SK-N-SH treated with all-trans-retinoic acid at 6 μM for 48 hours (cell line): Measurements from ENCODE around the gene CD8B.
A peak's percentile ranks its signal among the peaks of the same experiment; 100 is the strongest.
"Not testable (repeated sequence)": the region's sequence is repeated elsewhere in the genome, so short reads cannot be mapped to it uniquely, and the experiment has no call there.

Source experiments
- ATAC-seq: fragments of 200-7000 bp; cut with Tn5 transposase; 3 replicates; pipeline ENCODE4 v1.9.1; 2020; ENCODE audit warnings: mild to moderate bottlenecking, moderate library complexity

CD8B gene

DNA sequence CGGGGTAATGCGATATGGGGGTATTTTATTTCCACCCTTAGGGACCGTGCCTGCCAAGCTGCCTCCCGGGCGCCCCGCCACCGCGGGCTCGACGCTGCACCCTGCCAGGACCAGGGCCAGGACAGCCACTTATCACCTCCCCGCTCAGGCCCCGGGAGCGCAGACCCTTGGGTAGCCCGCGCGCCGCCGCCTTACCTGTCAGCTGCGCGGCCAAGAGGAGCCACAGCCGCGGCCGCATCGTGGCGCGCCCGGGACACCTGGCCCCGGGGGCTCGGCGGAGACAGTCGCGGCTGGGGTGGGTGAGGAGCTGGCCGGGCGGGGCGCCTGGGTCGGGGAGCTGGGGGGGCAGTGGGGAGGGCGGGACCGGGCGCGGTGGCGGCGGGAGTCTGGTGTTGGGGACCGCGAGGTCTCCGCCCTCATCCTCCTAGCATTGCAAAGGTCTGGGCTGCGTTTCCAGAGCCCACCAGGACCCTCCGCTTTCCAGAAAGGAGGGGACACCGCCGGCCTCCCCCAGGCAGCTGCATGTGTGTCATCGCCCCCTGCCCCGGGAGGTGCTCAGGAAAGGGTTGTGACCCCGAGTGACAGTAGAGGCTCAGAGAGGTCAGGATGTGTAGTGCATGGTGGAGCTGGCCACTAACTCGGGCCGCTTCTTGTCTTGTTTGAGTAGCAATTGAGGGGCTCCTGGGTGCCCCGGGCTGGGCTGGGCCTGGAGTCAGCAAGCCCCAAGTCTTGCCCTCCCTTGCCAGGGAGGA is at the start of gene CD8B:
Gene CD8B, minus strand, starts transcription at position 259 of the 752 bp plus-strand sequence. Its CDS starts 21 bp downstream, at position 238.
- ATAC-seq = not testable (repeated sequence)

DNA sequence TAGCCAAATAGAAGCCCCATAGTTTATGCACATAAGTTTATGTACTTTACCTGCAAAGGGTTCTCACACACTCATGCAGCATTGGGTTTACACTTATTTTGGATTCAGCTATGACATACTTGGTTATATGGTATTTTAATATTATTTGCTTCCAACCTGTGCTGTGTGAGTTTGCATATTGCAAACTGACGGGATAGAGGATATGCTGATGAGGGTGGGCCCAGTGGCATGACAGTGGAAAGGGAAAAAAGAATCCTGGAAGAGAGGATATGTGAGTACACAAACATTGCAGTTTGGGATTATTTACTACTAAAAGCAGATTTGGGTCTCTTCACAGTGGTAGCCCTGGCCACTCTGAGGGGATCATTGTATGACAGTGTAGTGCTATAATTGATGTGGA is 44.2 kb upstream of the CD8B start:
- not testable (repeated sequence) for ATAC-seq

DNA sequence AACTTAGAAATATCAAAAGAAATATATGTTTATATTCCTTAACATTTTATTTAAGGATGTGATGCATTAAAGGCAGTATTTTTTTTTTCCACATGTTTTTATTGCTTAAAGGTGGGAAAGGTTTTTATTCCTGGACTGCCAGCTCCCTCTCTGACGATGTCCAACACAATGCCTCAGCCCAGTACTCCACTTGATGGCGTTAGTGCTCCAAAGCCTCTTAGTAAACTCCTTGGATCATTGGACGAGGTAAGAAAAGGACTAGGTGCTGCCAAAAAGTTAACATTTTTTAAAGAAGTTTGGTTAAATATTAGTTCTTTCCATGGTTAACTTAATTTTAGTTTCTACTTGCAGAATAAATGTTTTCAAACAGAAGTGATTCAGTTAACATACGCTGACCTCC is 39.0 kb upstream of the CD8B start:
- peak; percentile 85 for ATAC-seq

DNA sequence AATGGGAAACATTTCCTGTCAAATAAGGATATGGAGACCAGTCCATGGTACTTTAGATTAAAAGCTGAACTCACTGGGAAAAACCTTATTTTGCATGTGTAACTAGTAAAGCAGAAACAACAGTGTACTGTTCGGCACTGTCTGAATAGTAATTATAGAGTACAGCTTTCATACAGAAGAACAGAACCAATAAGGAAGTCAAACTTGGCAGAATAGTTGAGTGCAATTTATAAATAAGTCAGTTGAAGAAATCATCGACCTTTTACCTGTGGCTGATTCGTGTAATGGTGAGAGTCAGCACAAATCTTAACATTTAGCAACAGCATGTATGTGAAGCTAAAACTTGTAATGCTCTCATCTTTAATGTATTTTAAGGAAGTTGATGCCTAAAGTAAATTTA is 24.3 kb upstream of the CD8B start:
- ATAC-seq = not testable (repeated sequence)

DNA sequence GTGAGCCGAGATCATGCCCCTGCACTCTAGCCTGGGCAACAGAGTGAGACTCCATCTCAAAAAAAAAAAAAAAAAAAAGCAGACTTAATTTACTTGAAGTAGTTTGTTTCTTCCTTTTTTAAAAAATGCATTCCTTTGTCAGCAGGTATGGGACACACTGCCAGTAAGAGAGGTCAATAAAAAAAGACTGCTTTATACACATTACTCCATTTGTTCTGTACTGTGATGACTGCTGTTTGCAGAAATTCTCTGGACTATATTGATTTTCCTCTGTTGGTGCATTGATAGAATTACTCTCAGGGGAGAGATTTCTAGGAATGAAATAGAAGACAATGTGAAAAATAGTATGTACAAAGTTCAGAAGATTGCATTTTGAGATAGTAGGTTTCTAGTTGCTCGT is 21.2 kb upstream of the CD8B start:
- ATAC-seq = not testable (repeated sequence)

DNA sequence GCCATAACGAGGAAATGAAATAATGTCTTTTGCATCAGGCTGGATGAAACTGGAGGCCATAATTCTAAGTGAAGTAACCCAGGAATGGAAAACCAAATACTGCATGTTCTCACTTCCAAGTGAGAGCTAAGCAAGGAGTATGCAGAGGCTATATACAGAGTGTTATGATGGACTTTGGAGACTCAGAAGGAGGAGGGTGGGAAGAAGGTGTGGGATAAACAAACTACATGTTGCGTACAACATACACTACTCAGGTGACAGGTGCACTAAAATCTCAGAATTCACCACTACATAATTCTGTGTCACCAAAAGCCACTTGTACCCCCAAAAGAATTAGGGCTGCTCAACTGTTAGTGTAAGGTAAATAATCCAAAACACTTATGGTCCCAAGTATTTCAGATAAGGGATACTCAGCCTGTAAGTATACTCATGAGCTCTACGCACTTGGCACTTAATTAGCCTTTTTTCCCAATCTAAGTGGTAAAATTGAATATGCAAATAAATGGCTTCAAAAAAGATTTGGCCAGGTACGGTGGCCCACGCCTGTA is 20.5 kb upstream of the CD8B start:
- ATAC-seq = not testable (repeated sequence)

DNA sequence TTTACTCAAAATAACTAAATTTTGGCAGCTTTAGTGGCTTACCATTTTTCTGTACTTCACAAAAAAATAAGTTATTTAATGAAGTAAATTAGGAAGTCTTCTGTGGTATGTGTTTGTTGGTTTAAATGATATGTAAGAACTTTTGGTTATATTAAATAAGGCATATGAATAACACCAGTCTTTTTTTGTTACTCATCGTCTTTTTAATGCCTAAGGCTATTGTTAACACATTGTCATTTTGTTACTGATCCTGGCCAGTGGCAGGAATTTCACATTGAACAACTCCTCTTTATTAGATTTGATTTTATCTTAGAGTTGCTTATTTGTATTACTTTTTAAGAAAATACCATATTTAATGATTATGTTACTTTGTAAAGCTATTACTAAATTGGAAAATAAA is 17.3 kb upstream of the CD8B start:
- not testable (repeated sequence) for ATAC-seq

DNA sequence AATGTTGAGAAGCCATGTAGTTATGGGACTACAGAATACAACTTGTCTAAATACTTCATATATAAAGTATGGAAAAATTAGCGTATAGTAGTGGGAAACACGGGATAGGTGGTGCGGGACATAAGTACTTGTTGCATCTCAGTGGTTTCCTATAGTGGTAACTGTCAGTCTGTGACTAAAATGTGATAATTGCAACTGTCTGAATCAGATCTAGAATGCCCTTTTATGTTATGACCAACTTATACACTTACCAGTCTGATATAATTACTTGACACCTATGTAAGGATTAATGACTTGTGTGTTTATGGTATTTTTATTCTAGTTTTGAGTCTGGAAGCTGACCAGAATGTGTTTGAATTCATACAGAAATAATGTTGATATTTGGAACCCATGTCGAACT is 9.3 kb upstream of the CD8B start:
- not testable (repeated sequence) for ATAC-seq

DNA sequence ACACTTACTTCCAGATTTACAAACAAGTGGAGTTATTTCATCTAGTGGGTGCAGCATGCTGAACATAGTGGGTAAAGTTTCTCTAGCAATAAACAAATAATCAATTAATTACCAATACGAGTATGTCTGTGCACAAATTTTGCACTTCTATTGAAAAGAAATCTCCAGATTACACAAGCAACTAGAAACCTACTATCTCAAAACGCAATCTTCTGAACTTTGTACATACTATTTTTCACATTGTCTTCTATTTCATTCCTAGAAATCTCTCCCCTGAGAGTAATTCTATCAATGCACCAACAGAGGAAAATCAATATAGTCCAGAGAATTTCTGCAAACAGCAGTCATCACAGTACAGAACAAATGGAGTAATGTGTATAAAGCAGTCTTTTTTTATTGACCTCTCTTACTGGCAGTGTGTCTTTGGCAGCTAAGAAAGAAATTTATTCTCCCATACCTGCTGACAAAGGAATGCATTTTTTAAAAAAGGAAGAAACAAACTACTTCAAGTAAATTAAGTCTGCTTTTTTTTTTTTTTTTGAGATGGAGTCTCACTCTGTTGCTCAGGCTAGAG is 7.3 kb upstream of the CD8B start:
- not testable (repeated sequence) for ATAC-seq

DNA sequence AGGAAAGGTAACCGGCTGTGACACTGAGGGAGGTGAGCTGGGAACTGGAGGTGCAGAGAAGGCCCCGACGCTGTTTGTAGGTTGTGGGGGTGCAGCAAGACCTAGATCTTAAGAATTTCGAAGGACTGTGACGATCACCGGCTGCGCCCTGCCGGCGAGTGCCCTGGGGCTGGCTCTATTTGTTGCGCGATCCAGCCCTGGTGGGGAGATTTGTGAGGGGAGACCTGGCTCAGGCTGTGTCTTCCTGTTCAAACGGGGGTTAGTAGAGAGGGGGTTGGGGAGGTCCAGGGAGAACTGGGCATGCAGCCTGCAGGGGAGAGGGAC is 656 bp upstream of the CD8B start:
- ATAC-seq = not testable (repeated sequence)

DNA sequence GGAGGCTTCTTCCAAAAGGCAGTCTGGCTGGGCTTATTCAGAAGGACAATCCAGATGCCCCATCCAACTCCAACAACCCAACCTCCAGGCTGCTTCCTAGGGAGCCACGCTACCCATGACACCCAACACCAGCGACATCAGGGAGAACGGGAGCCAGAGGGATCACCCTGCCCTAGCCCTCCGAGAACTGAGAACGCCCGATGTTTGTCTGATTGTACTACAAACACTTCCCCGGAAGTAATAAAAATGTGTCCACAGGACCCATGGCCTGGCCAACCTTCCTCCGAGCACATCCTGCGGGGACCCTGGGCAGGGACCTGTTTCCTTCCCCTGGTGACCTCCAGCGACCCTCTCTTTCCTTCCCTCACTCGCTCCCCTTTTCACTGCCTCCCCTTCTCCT is 511 bp downstream of the CD8B start:
- ATAC-seq = not testable (repeated sequence)

DNA sequence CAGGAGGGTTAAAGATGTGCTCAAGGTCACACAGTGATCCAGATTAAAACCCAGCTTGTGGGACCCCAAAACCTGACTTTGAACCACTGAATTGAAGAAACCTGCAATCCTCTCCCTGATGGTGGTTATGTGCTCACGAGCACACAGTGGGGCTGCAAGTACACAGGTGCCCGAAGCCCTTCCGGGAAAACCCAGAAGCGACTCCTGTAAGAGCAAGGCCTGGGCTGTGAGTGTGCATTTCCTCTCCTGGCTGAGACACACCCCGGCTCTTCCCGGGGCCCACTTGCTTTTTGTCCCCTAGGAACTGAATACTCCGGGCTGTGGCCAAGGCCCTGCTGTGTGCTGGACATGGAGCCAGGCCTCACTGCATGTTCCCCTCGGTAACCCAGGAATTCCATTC is 1.1 kb downstream of the CD8B start:
- ATAC-seq = not testable (repeated sequence)

DNA sequence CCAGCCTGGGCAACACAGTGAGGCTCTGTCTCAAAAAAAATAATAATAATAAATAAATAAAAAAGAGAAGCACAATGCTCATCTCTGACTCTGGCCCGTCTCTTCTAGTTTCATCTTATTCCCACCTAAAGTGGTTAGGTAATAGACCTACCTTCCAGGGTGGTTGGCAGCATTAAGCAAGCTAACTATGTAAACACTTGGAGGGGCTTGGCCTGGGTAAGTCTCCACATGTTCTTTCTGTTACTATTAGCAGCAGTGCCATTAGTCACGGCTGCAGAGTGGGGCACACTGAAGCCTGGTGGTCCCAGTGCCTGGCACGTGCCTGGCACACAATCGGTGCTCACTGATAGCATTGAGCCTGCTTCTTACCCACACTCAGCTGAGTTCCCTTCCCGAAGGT is 4.0 kb downstream of the CD8B start:
- not testable (repeated sequence) for ATAC-seq

DNA sequence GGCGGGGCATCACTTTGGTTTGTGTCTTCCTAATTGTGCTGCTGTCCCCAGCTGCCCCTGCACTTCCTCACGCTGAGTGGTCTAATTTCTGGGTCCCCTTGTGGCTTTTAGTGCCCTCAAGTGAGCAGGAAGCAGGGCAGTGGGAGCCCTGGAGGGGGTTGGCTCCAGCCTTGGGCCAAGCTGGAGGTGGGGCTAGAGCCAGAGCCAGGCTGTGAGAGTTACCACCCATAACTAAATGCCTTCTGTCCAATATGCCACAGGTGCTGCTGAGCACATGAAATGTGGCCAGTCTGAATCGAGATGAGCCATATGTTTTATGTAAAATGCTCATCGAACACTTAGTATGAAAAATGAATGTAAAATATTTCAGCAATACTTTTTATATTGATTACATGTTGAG is 5.2 kb downstream of the CD8B start:
- not testable (repeated sequence) for ATAC-seq

DNA sequence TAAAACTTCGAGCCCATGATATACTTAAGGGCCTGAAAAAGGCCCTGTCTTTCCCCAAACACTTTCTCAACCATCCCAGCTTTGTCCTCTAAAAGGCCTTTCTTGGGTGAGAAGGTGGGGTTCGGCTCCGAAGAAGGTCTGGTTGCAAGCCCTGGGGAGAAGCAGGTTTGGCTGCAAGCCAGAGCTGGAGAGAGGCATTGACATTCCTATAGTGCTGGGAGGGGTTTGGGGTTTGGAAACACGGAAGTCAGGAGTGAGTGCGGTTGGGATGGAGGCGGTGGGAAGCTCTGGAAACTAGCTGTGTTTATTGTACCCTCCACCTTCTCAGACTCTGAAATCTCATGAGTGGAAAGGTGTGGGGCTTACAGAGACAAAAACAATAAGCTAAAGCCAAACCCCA is 5.7 kb downstream of the CD8B start:
- not testable (repeated sequence) for ATAC-seq

DNA sequence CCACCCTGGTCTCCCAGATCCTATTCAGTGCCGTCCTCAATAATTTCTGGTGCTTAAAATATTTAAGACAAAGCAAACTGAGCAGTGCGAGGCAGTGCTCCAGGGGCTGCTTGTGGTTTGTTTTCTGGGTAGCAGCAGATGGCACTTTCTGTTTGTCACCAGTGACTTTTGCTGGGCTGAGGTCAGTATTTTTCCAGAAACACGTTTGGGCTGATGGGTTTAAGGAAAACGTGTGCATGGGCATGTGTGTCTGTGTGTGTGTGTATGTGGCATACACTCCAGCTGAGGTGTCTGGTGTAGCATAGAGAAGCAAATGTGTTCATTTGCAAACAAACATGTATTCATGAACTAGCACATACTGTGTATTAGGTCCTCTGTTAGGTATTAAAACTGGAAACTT is 10.1 kb downstream of the CD8B start:
- ATAC-seq = not testable (repeated sequence)

DNA sequence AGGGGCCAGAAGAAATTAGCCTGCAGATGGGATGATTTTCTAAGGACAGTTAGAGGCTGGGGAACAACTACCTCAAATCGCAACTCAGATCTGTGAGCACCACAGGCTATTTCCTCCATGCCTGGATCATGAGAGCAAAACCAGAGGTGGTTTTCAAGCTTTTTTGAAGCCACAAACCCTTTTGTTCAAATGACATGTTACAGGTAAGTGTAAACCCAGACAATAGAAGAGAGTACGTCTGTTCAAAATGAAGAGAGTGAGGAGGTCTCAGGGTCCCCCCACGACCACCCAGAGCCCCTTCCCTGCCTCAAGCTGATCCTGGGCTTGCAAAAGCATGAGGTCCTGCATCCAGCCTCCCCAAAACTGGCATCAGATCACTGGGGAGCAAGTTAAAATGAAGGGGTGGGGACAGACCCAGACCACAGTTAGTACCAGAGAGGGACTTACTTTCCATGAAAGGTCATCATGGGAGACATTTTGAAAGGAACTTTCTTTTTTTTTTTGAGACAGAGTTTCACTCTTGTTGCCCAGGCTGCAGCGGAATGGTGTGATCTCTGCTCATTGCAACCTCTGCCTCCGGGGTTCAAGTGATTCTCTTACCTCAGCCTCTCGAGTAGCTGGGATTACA is 19.0 kb downstream of the CD8B start:
- ATAC-seq = not testable (repeated sequence)

DNA sequence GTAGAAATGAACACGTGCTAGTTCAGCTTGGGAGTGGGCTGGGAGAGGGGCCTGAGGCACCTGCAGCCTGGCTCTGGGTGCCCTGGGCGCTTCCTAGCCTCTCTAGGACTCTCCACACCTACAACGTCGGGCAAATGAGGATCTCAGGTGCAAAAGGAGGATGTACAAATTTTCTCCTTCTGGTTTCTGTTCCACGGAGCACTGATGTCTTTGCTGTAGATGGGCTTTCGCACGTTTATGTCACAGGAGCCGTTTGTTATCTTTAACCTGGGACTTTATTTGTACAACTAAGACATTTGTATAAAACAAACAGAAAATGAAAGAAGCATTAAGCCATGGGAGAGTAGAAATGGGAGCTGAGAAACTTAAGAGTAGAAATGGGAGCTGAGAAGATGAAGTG is 20.4 kb downstream of the CD8B start:
- not testable (repeated sequence) for ATAC-seq

DNA sequence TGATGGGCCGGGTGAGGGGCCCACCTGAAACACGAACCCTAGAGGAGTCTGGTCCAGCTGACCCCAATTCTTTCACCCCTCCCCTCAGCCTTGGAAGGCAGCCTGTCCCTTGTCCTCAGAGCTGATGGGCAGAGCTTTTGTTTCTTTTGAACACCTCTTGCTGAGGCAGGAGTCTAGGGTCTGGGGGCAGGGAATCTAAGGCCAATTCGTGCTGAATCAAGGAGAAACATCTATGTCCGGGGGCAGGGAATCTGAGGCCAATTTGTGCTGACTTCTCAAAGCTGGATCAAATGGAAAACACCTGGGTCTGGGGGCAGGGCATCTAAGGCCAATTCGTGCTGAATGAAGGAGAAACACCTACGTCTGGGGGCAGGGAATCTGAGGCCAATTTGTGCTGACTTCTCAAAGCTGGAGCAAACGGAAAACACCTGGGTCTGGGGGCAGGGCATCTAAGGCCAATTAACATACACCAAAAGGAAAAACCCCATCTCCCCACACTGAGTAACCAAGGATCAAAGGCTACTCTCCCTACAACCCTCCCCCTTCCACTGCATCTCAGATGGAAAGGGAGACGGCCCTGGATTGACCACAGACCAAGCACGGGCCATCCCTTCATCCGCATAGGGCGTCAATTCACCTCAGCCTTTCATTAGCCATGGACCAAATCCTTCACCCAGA is 21.7 kb downstream of the CD8B start:
- not testable (repeated sequence) for ATAC-seq

DNA sequence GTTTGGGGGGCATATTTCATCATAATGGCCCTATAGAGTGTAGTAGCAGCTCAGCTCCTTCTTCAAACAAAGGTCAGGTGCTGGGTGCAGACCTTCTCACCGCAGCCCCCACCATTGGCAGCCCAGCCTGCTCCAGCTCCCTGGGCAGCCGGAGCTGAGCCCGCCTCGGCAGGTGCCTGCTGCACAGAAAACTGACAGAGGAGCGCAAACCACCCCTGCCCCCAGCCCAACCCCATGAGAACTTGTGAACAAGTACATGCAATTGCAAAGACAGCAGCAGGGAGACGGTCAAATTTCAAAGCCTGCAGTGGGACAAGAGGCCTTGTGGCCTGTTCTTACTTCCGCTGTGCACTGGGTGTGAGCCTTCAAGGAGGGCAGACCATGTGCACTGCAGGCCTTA is 22.2 kb downstream of the CD8B start:
- ATAC-seq = not testable (repeated sequence)

DNA sequence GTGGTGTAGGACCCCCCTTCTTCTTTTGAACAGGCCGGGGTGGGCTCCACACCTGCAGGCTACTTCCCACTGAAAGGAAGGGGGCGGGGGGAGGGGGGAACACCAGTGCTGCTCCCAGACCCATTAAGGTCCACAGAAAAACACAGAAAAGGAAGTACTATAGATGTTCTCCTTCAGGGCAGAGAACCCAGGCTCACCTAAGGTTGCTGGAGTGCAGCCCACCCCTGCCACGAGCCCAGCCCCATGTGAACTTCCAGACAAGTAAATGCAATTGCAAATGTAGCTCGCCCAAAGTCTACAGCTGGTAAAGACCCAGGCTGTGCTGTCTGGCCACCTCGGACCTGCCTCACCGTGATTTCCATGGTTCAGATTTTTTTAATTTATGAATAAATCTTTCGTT is 24.0 kb downstream of the CD8B start:
- ATAC-seq = not testable (repeated sequence)

DNA sequence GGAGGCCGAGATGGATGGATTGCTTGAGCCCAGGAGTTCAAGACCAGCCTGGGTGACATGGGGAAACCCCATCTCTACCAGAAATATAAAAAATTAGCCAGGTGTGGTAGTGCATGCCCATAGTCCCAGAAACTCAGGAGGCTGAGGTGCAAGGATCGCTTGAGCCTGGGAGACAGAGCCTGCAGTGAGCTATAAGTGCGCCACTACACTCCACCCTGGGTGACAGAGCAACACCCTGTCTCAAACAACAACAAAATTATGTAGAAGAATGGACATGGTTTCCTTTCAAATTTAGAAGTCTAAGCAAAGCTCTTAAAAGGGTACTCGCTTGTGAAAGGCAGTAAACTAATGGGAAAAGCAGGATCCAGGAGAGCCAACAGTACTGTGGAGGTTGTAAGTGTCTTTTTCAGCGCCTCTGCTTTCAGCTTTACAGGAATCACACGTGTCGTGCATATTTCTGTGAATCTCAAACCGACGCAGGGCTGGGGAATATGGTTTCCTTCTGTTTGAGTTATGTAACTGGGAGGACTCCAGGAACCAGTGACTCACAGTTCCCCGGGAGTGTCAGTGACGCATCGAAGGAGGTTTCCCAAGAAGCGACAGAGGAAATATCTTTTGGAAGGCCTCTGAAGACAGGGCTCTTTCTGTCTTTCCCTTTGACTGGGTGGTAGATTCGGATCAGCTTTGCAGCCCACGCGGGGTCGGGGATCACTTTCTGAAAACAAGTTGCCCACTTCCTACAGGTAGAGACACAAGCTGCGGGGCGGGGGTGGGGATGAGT is 24.6 kb downstream of the CD8B start:
- ATAC-seq = peak; percentile 96

DNA sequence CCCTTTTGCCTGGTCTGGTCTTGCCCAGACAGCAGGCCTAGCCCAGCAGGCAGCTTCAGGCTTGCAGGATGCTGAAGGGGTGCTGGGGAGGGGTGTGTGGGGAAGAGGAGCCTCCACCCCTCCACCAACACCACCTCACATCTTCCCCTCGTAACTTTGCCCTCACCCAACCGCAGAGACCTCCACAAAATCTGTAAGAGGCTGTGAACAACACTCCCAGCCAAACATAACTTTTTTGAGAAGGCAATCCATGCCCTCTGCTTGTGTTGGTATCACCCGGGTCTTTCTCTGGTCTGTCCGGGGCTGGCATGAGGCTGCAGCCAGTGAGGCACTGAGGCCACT is 26.2 kb downstream of the CD8B start:
- ATAC-seq = not testable (repeated sequence)
